B cell (primary cell): ENCODE measurements around the gene PARD3. TPM values are rescaled to one million over a fixed set of nuclear protein-coding genes. Genes with fewer than 3 reads are reported as not detected.

Experiments used
- ATAC-seq: fragments of 200-7000 bp; cut with Tn5 transposase; one replicate; pipeline ENCODE4 v1.10.0; 2021; ENCODE audit warnings: low read depth, mild to moderate bottlenecking, moderate number of reproducible peaks, moderate library complexity
- CTCF ChIA-PET: fragments of 350-600 bp; sonication (Branson Sonifier 250); formaldehyde crosslinking; loops from one replicate; lab custom pipeline; 2021; ENCODE audit warnings: antibody characterized with exemption, inconsistent platforms; lab: Charles Lee
- POLR2A ChIA-PET: fragments of 350-600 bp; sonication (Branson Sonifier 250); formaldehyde crosslinking; loops from one replicate; lab custom pipeline; 2021; ENCODE audit warnings: antibody characterized with exemption; lab: Charles Lee
- DNase-seq: peaks from one replicate; pipeline ENCODE4 v3.0.0; 2013
- H2AFZ ChIP-seq: 2 replicates; pipeline ENCODE4 v1.6.1; 2012; ENCODE audit warnings: mild to moderate bottlenecking, low read depth, low read length; ENCODE audit not compliant: insufficient read depth, poor library complexity, severe bottlenecking
- H3K27ac ChIP-seq, 2 donors: 1 replicate in 1 of 2; 2 replicates in 1 of 2; pipeline ENCODE4 v1.5.1; 2012 to 2013; ENCODE audit warnings: low read length in 2 of 2, mild to moderate bottlenecking in 2 of 2, moderate library complexity in 1 of 2
- H3K27me3 ChIP-seq, 4 experiments: fragments of 200-600 bp in 1 of 4; sonication (generic) in 1 of 4; replicated peaks in 1 of 4; 1 replicate in 2 of 4; 2 replicates in 2 of 4; pipeline versions ENCODE4 v1.6.1 to v1.7.0; 2013 to 2016; ENCODE audit warnings: low read length in 3 of 4, mild to moderate bottlenecking in 2 of 4, mixed read lengths in 1 of 4, moderate library complexity in 1 of 4; ENCODE audit not compliant: insufficient read depth in 4 of 4, control insufficient read depth in 3 of 4; ENCODE audit errors: control extremely low read depth in 1 of 4
- H3K36me3 ChIP-seq, 2 experiments: replicated peaks in 1 of 2; 1 replicate in 1 of 2; 2 replicates in 1 of 2; pipeline versions ENCODE4 v1.6.1 to v1.7.1; 2013; ENCODE audit warnings: low read length in 1 of 2; ENCODE audit not compliant: insufficient read depth in 2 of 2, control insufficient read depth in 1 of 2; ENCODE audit errors: control extremely low read depth in 1 of 2, extremely low read depth in 1 of 2
- H3K4me1 ChIP-seq, 2 donors: fragments of 200-600 bp in 1 of 2; sonication (generic) in 1 of 2; 1 replicate in 1 of 2; 2 replicates in 1 of 2; pipeline versions ENCODE4 v1.5.1 to v1.6.1; 2013 to 2017; ENCODE audit warnings: low read length in 2 of 2; ENCODE audit not compliant: control insufficient read depth in 2 of 2, insufficient read depth in 2 of 2
- H3K4me2 ChIP-seq: replicated peaks from 2 replicates; pipeline ENCODE3; 2012; ENCODE audit warnings: mild to moderate bottlenecking, low read depth, low read length; ENCODE audit not compliant: poor library complexity, severe bottlenecking
- H3K4me3 ChIP-seq, 5 experiments: fragments of 200-600 bp in 1 of 5; sonication (generic) in 1 of 5; 1 replicate in 3 of 5; 2 replicates in 2 of 5; pipeline versions ENCODE4 v1.5.1 to v1.7.0; 2011 to 2016; ENCODE audit warnings: low read length in 4 of 5, mild to moderate bottlenecking in 4 of 5, low read depth in 2 of 5, control low read depth in 1 of 5, moderate library complexity in 1 of 5; ENCODE audit not compliant: insufficient read depth in 1 of 5; ENCODE audit errors: control extremely low read depth in 1 of 5, extremely low read depth in 1 of 5
- H3K79me2 ChIP-seq: fragments of 200-600 bp; sonication (generic); one replicate; pipeline ENCODE4 v1.6.0; 2016; ENCODE audit warnings: low read length; ENCODE audit not compliant: control insufficient read depth, insufficient read depth
- H3K9ac ChIP-seq: fragments of 200-600 bp; sonication (generic); 2 replicates; pipeline ENCODE4 v1.6.1; 2017; ENCODE audit warnings: mild to moderate bottlenecking, low read length, moderate library complexity
- H3K9me3 ChIP-seq, 3 donors: one replicate each; pipeline versions ENCODE4 v1.6.1 to v1.7.1; 2013; ENCODE audit warnings: low read length in 2 of 3; ENCODE audit not compliant: control insufficient read depth in 2 of 3, insufficient read depth in 1 of 3; ENCODE audit errors: control extremely low read depth in 1 of 3
- H4K20me1 ChIP-seq: 2 replicates; pipeline ENCODE4 v1.6.0; 2012; ENCODE audit warnings: mild to moderate bottlenecking, low read length; ENCODE audit not compliant: insufficient read depth, control insufficient read depth, poor library complexity, severe bottlenecking
- H3K27ac Mint-ChIP-seq: one replicate; pipeline ENCODE4 v1.8.0; 2021; ENCODE audit warnings: mixed read lengths
- H3K27me3 Mint-ChIP-seq: one replicate; pipeline ENCODE4 v1.8.0; 2021; ENCODE audit warnings: mixed read lengths
- H3K4me1 Mint-ChIP-seq: one replicate; pipeline ENCODE4 v1.8.0; 2021; ENCODE audit warnings: mixed read lengths
- H3K4me3 Mint-ChIP-seq: one replicate; pipeline ENCODE4 v1.8.0; 2021; ENCODE audit warnings: mixed read lengths
- H3K9me3 Mint-ChIP-seq: one replicate; pipeline ENCODE4 v1.8.0; 2022; ENCODE audit warnings: mixed read lengths; ENCODE audit not compliant: insufficient read depth
- CTCF ChIP-seq: fragments of 200-600 bp; IDR thresholded peaks from one replicate; pipeline ENCODE4 v1.8.0; 2022; ENCODE audit warnings: antibody characterized with exemption, mild to moderate bottlenecking
- EZH2 ChIP-seq: IDR thresholded peaks from 2 replicates; pipeline ENCODE4 v1.6.1; 2012; ENCODE audit warnings: borderline replicate concordance, low read depth, mild to moderate bottlenecking, moderate library complexity, low read length; ENCODE audit not compliant: insufficient read depth, poor library complexity, severe bottlenecking
- WGBS: methylation state at CpG from one replicate; pipeline ENCODE4 v1.1.5; 2013; ENCODE audit warnings: missing lambda C conversion rate; ENCODE audit not compliant: insufficient coverage; 5-methylcytosine and 5-hydroxymethylcytosine counted together
- intact Hi-C: fragments of 100-400 bp; cut with micrococcal nuclease; formaldehyde crosslinking; loops from one replicate; pipeline ENCODE4 v1.10.0; 2022
- polyA plus RNA-seq: library from polyadenylated mRNA; depleted of rRNA; stranded (reverse); fragments of >200 nt; gene quantifications from 2 replicates; pipeline ENCODE4 v1.2.3, GENCODE V29; 2012
- total RNA-seq, 2 donors: library from RNA; stranded (reverse); fragments of 120-200 nt in 1 of 2; gene quantifications; 1 replicate in 1 of 2; 2 replicates in 1 of 2; pipeline versions ENCODE4 v1.2.3 to v1.2.4, GENCODE V29; 2013 to 2022

PARD3 gene
- total and polyA plus RNA-seq, 2 donors (not counting 1 experiment from before 2014, with no cell fraction given) = not detected

GRCh38 chr10:34544400-34544799 is 270.7 kb downstream of the PARD3 start:
- no peaks in the 10 kb centered on the region for H3K36me3 ChIP-seq
- no peak for TF ChIP-seq EZH2
- TF ChIP-seq CTCF = no peak
- ChIA-PET POLR2A (no interaction called here), CTCF (no interaction called here)
- Mint-ChIP-seq H3K4me1 (no peaks in the 10 kb centered on the region), H3K9me3 (no peaks in the 10 kb centered on the region), H3K27ac (no peak overlapping the region), H3K4me3 (no peak overlapping the region), H3K27me3 (no peaks in the 10 kb centered on the region)
- no peak overlapping the region for H3K4me2 ChIP-seq
- no peaks in the 10 kb centered on the region for H4K20me1 ChIP-seq
- no peak overlapping the region for H2AFZ ChIP-seq
- no peaks in the 10 kb centered on the region for H3K79me2 ChIP-seq
- H3K27ac ChIP-seq = no peak overlapping the region
- H3K9ac ChIP-seq = no peak overlapping the region
- ATAC-seq (no peak), DNase-seq (no peak)
- no peak overlapping the region for H3K4me3 ChIP-seq
- intact Hi-C loops = no loop called here
- H3K9me3 ChIP-seq = no peaks in the 10 kb centered on the region
- H3K4me1 ChIP-seq = no peaks in the 10 kb centered on the region
- no peaks in the 10 kb centered on the region for H3K27me3 ChIP-seq

- DNase-seq = no peak
Measured at GRCh38 chr10:34543716-34544115, 271.4 kb downstream of the PARD3 start.

More at GRCh38 chr10:34543716-34544115, 271.4 kb downstream of the PARD3 start:
- no peaks in the 10 kb centered on the region for H3K27me3 ChIP-seq
- no peaks in the 10 kb centered on the region for H3K27me3 Mint-ChIP-seq
- H3K9ac ChIP-seq = no peak overlapping the region
- ChIA-PET CTCF (no interaction called here), POLR2A (no interaction called here)
- H3K4me3 ChIP-seq = no peak overlapping the region
- H2AFZ ChIP-seq = no peak overlapping the region
- no CpG with 5 or more reads among the region's 2 CpGs for WGBS
- H3K4me2 ChIP-seq = no peak overlapping the region
- H3K4me1 ChIP-seq = no peaks in the 10 kb centered on the region
- no peaks in the 10 kb centered on the region for H3K9me3 ChIP-seq
- no peaks in the 10 kb centered on the region for H3K9me3 Mint-ChIP-seq
- ATAC-seq = no peak
- H3K36me3 ChIP-seq = no peaks in the 10 kb centered on the region
- H3K27ac Mint-ChIP-seq = no peak overlapping the region
- TF ChIP-seq EZH2 (no peak), CTCF (no peak)
- no peak overlapping the region for H3K27ac ChIP-seq
- no peaks in the 10 kb centered on the region for H4K20me1 ChIP-seq
- H3K79me2 ChIP-seq = no peaks in the 10 kb centered on the region
- intact Hi-C loops = no loop called here
- no peak overlapping the region for H3K4me3 Mint-ChIP-seq
- no peaks in the 10 kb centered on the region for H3K4me1 Mint-ChIP-seq
